Measurements from ENCODE around the gene PLA2G15. TPM values are rescaled to one million over a fixed set of nuclear protein-coding genes. Genes with fewer than 3 reads are reported as not detected.
A peak's percentile ranks its signal among the peaks of the same experiment; 100 is the strongest.

Gene PLA2G15
- total RNA-seq, 4 donors from 2014 or later: 20.8 to 40.3 (median 38.4) TPM

- H3K27ac ChIP-seq: peak overlapping the region; percentile 90 to 96 (median 95)
- no peaks in the 10 kb centered on the region for H3K9me3 ChIP-seq
- H3K36me3 ChIP-seq: peaks cover 6 to 9% of the 10 kb centered on the region in 2 donors
- H3K27me3 ChIP-seq: no peaks in the 10 kb centered on the region
- DNase-seq: no peak
- WGBS, 2 donors: 10 to 19% methylated on average over 17 to 21 of the region's 21 CpGs
- no peak for TF ChIP-seq POLR2A (IDR thresholded peaks at IDR 0.05)
- TF ChIP-seq, protein P1, sequence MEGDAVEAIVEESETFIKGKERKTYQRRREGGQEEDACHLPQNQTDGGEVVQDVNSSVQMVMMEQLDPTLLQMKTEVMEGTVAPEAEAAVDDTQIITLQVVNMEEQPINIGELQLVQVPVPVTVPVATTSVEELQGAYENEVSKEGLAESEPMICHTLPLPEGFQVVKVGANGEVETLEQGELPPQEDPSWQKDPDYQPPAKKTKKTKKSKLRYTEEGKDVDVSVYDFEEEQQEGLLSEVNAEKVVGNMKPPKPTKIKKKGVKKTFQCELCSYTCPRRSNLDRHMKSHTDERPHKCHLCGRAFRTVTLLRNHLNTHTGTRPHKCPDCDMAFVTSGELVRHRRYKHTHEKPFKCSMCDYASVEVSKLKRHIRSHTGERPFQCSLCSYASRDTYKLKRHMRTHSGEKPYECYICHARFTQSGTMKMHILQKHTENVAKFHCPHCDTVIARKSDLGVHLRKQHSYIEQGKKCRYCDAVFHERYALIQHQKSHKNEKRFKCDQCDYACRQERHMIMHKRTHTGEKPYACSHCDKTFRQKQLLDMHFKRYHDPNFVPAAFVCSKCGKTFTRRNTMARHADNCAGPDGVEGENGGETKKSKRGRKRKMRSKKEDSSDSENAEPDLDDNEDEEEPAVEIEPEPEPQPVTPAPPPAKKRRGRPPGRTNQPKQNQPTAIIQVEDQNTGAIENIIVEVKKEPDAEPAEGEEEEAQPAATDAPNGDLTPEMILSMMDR (IDR thresholded peaks at IDR 0.05): no peak
- H3K4me3 ChIP-seq (replicated peaks in 1 of 3): peak overlapping the region in 2 of 3 donors; percentile 32 to 68
- intact Hi-C loops (cut with DNase I): loop anchor here (10.0 kb wide), 1 partner anchor 242 kb away; the partner anchor contains the start of gene DPEP2
- peaks cover 31 to 40% of the 10 kb centered on the region in 2 donors for H3K4me1 ChIP-seq
Observed at GRCh38 chr16:68236826-68237242, 8.3 kb upstream of the PLA2G15 start.

GRCh38 chr16:68237243-68238028, 7.7 kb upstream of the PLA2G15 start:
- TF ChIP-seq POLR2A (IDR thresholded peaks at IDR 0.05): peak; percentile 91 to 98
- TF ChIP-seq, protein P1 (IDR thresholded peaks at IDR 0.05): no peak
- peaks cover 31 to 40% of the 10 kb centered on the region in 2 donors for H3K4me1 ChIP-seq
- 0 to 1% methylated on average over 22 to 55 of the region's 72 CpGs for WGBS, 2 donors
- peak overlapping the region in 2 of 3 donors; percentile 32 to 68 for H3K4me3 ChIP-seq (replicated peaks in 1 of 3)
- DNase-seq: peak; percentile 99 to 100
- intact Hi-C loops (cut with DNase I): loop anchor here (10.0 kb wide), 1 partner anchor 243 kb away; the partner anchor contains the start of gene DPEP2
- H3K27me3 ChIP-seq: no peaks in the 10 kb centered on the region
- peak overlapping the region; percentile 90 to 96 (median 96) for H3K27ac ChIP-seq
- H3K9me3 ChIP-seq: no peaks in the 10 kb centered on the region
- H3K36me3 ChIP-seq: peaks cover under 1 to 3% of the 10 kb centered on the region in 2 donors

DNA sequence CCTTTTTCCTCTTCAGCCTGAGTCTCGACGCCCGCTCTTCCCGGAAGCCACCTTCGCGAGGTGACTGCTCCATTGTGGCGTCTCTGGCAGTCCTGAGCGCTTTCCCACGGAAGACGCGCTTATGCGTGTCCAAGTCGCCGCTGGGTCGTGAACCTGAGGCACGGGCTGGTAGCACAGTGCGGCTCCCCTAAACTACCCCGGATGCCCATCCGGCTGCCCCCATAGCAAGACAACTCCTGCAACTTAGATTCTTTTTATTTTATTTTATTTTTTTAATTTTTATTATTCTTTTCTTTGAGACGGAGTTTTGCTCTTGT, 7.2 kb upstream of the PLA2G15 start:
- intact Hi-C loops (cut with DNase I): loop anchor here (10.0 kb wide), 1 partner anchor 243 kb away; the partner anchor contains the start of gene DPEP2
- TF ChIP-seq POLR2A (IDR thresholded peaks at IDR 0.05): no peak
- TF ChIP-seq, protein P1 (IDR thresholded peaks at IDR 0.05): peak in 1 of 6 experiments; percentile 9
- Histone ChIP-seq H3K4me3 (replicated peaks in 1 of 3) (peak overlapping the region in 2 of 3 donors; percentile 28 to 68), H3K27ac (peak overlapping the region; percentile 90 to 96 (median 96)), H3K4me1 (peaks cover 31 to 37% of the 10 kb centered on the region in 2 donors), H3K27me3 (no peaks in the 10 kb centered on the region), H3K9me3 (no peaks in the 10 kb centered on the region), H3K36me3 (no peaks in the 10 kb centered on the region)
- DNase-seq: no peak
- 16 to 21% methylated on average over 20 of the region's 20 CpGs for WGBS, 2 donors

GRCh38 chr16:68242085-68242484, 3.1 kb upstream of the PLA2G15 start:
- no peak overlapping the region for H3K27ac ChIP-seq

More at GRCh38 chr16:68242085-68242484, 3.1 kb upstream of the PLA2G15 start:
- Histone ChIP-seq H3K27me3 (no peaks in the 10 kb centered on the region), H3K9me3 (no peaks in the 10 kb centered on the region), H3K4me1 (peaks cover 30 to 39% of the 10 kb centered on the region in 2 donors), H3K4me3 (replicated peaks in 1 of 3) (no peak overlapping the region), H3K36me3 (no peaks in the 10 kb centered on the region)
- 84 to 89% methylated on average over 7 of the region's 7 CpGs for WGBS, 2 donors
- intact Hi-C loops (cut with DNase I): loop anchor here (5.0 to 10.0 kb wide), 2 partner anchors 85 to 263 kb away; no protein-coding TSS in a partner anchor
- TF ChIP-seq POLR2A (IDR thresholded peaks at IDR 0.05): no peak
- TF ChIP-seq, protein P1 (IDR thresholded peaks at IDR 0.05): no peak
- no peak for DNase-seq
